Cortex of kidney (tissue), 1 donor: ENCODE data around the gene PSMB3.

Experiments used
- DNase-seq: peaks from one replicate; lab custom pipeline; 2025; lab: John Stamatoyannopoulos, UW

The PSMB3 gene

GRCh38 chr17:38733982-38734973, 18.3 kb upstream of the PSMB3 start:
- no peak for DNase-seq

DNA sequence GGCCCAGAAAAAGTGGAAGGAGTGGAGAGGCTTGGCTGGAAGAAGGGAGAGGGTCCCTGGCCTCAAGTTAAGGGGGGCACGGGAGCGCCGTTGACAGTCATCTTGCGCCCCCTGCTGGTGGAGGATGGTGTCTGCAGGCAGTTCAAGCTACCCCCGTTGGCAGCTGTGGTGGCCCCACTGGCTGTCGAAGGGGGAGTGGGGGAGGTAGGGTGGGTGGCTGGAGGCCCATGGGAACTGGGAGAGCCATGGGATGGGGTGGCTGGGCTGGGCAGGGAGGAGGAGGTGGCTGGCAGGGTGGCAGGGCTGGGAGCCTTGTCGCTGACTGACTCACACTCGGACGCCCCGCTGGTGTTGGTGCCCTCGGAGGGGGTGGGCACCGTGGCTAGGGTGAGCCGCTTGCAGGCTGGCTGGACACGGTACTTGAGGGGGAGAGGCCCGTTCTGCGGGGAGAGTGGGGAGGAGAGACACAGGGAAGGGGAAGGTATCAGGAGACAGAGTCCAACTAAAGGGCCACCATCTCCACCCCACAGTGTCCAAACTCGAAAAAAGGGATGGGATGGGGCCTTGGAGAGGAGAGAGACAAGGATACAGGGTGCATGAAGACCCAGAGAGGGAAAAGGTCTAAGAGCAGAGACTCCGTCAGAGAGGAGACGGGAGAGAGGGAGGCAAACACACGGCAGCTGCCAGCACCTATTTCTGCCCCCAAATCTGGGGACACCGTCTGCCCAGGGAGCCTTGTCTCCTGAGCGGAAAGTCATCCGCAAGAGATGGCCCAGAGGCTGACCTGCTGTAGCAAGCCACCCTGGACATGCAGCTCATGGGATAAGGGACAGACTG, 17.2 kb upstream of the PSMB3 start:
- no peak for DNase-seq

GRCh38 chr17:38738007-38738662, 14.4 kb upstream of the PSMB3 start:
- no peak for DNase-seq

- no peak for DNase-seq
Measured at GRCh38 chr17:38738686-38739085, 13.9 kb upstream of the PSMB3 start.

GRCh38 chr17:38739305-38739704, 13.2 kb upstream of the PSMB3 start:
- DNase-seq, result no peak

- no peak for DNase-seq
Measured at GRCh38 chr17:38740044-38740443, 12.5 kb upstream of the PSMB3 start.

DNA sequence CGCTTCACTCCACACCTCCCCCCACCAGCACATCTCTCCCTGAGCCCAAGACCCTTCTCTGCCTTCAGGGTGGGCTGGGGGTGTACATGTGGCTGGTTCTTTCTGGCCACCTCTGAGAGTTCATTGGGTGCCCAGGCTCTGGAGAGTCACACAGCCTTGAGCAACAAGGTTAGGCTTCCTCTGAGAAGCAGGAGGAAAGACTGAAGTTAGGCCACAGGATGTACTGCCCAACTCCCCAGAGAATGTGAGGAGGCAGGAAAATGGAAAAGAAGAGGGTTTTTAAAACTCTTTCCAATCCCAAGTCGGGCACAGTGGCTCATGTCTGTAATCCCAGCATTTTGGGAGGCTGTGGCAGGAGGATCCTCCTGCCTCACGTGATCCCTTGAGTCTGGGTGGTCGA, 11.7 kb upstream of the PSMB3 start:
- no peak for DNase-seq

- no peak for DNase-seq
Measured at GRCh38 chr17:38741461-38741860, 11.1 kb upstream of the PSMB3 start.

DNA sequence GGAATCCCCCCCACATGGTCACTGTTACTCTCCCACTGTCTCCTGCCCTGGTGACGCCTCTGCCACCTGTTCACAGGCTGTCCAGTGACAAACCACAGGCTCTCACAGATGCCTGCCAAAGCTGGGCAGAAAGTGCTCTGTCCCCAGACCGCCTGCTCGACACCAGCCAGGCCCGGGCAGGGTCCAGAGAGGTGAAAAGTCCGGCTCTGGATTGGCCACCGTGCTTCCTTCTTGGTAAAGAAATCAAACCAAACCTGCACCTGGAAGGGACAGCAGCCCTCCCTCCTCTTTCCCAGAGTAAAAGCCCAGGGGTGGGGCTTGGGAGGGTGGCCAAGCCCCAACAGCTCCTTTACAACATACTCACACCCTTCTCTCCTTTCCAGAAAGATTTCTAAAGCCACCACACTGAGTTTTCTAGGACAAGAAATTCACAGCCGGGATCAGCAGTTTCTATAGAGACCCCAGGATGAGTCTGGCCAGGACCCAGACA, 10.6 kb upstream of the PSMB3 start:
- no peak for DNase-seq

DNA sequence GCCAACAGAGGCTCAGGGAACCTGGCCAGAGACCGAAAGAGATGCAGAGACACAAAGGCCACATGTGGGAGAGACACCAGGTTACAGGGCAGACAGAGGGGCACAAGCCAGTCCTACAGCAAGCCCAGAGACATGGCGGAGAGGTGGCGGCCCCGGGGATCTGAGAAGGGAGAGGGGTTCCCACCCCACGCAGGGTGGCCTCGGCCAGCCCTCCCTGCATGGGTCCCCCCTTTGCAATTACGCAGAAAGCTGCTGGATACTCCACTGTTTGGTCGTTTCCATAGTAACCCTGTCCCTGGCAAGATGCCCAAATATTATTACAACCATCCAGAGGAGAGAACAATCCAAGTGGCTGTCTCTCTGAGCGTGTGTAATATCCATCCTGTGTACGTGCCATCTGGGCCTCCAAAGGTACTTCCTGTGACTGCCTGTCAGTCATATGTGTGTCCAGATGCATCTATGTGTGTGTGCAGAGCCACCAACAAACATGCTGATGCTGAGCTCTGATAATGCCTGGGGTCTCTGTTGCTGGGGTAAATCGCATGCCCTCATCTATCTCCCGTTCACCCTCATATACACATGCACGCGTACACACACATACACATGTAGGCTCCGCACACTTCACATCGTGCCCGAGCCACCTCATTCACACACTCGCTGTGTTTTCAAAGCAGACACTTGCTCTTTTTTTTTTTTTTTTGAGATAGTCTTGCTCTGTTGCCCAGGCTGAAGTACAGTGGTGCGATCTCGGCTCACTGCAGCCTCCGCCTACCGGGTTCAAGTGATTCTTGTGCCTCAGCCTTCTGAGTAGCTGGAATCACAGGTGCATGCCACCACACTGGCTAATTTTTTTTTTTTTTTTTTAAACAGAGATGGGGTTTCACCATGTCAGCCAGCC, 9.9 kb upstream of the PSMB3 start:
- no peak for DNase-seq

DNA sequence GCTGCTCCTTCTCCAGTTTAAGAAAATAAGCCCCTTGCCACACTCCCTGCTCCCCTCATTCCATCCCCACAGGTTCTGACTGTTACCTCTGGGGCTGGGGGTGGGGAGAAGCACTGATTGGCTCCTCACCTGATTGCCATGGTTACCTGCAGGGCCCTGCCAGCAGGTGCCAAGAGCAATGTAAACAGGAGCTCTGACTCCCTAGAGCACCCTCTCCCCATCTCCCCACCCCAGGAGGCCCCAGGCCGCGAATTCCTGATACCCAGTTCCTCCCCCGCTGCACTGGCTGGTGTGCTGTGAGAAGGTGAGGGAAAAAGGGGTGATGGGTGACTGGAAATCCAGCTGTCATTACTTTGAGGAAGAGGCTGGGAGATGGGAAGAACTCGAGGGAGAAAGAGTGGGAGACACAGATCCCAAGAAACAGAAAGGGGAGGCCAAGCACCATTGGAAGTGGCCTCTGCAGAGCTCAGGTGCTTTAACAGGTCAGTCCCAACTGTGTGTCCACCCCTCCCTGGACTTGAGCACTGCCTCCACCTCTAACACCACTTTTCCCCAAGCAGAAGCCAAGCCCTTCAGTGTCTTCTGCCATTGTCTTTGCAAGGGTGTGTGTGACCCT, 8.9 kb upstream of the PSMB3 start:
- no peak for DNase-seq

DNA sequence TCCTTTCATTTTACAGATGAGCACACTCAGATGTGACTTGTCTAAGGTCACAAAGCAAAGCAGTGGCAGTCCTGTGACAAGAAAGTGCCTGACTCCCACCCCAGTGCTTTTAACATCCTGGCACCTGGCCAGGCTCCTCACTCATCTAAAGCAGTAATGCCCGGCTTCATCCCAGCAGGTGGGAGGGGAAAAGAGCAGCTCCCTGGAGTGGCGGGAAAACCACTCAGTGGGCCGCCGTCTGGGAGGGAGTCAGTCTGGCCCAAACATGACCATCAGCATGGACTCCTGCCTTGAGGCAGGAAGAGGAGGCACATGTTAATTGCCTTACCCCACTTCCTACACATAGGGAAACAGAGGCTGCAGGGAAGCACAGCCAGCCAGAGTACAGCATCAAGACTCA, 7.0 kb upstream of the PSMB3 start:
- DNase-seq, result no peak

DNA sequence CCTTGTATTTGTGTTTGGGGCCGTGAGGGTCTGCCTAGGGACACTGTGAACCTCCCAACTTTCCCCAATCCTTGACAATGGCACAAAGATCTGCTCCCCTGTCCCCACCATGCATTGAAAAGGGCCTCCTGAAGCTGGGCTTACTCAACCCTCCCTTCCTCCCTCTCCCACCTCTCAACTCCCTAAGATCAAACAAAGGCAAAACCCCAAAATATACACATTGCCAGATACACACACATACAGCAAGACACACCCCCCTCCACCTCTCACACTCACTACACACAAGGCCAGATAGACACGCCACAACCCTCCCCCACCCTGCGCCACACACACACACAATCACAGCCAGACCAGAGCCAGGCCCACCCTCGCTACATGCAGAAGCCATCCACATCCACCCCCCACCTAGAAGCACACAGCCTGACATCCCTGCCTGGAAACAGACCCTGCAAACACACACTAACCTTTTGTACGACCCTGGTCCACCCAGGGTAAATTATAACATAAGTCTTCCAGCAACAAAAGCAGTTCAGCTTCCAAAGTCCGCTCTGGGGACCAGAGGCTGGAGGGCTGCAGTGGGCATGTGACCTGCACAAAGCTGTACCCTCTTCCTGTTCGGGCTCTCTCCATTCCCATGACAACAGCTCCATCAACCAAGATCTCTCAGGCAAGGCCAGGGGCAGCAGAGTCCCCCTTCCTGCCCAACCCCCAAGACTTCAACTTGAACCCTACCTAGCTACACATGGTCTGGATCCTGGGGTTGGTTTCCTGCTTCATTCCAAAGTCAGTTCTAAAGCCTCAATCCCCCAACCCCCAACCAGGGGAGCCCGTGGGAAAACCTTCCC, 6.3 kb upstream of the PSMB3 start:
- no peak for DNase-seq

- DNase-seq, result no peak
Measured at GRCh38 chr17:38746849-38747462, 5.6 kb upstream of the PSMB3 start.

- no peak for DNase-seq
Measured at GRCh38 chr17:38747463-38748148, 4.9 kb upstream of the PSMB3 start.

DNA sequence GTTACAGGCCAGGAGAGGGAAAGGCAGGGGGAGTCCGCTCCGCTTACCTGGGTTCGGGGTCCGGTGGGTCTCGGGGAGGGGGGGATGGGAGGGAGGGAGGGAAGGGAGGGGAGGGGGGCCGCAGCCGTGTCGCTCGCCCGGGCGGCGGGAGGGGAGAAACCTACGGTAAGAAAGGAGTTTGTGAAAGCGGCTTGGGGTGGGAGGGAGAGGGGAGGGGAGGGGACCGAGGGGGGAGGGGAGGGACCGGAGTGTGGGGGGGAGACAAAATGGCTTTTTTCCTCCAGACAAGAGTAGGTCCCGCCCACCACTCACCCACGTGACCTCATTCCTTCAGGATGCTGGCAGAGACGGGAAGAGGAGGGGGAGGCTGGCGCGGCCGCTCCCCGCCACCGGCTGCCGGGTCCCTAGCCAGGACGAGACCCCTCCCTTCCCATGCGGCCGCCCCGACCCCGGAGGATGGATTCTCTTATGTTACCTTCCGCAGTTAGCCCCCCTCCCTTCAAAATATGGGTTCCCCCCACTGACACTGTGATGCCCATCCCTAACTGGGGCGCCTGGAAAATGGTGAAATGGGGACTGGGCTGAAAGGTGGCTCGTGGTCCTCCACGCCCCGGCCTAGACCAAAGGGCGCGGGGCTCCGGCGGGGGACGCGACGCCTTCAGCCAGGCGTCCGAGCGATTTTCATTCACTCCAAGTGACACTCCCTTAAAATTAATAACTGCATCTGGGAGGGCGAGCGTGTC, 4.2 kb upstream of the PSMB3 start, which contains the start of gene PCGF2:
Gene PCGF2, minus strand, starts transcription at position 188 of the 743 bp plus-strand sequence. CDS start 7,934 bp downstream, outside the sequence.
- DNase-seq, result no peak

GRCh38 chr17:38748892-38749222, 3.7 kb upstream of the PSMB3 start:
- no peak for DNase-seq
